Thoracic aorta (tissue), 2 donors: ENCODE results near the gene ASXL2. TPM values are rescaled to one million over a fixed set of nuclear protein-coding genes. Genes with fewer than 3 reads are reported as not detected.
"Not testable (repeated sequence)": the region's sequence is repeated elsewhere in the genome, so short reads cannot be mapped to it uniquely, and the experiment has no call there.

ENCODE experiments used
- ATAC-seq: fragments of 150-250 bp; one replicate; pipeline ENCODE4 v1.8.0; 2017; ENCODE audit warnings: low read depth; ENCODE audit not compliant: insufficient number of reproducible peaks, low FRiP score
- DNase-seq: peaks from one replicate; pipeline ENCODE4 v3.0.0-alpha.2; 2020; ENCODE audit warnings: low spot score
- H3K27ac ChIP-seq, 2 donors: fragments of 200-600 bp; sonication (generic); 1 replicate in 1 of 2; 2 replicates in 1 of 2; pipeline ENCODE4 v1.5.1; 2016; ENCODE audit warnings: mild to moderate bottlenecking in 2 of 2, moderate library complexity in 2 of 2
- H3K27me3 ChIP-seq: fragments of 200-600 bp; sonication (generic); replicated peaks from 2 replicates; pipeline ENCODE4 v1.6.0; 2016; ENCODE audit warnings: mild to moderate bottlenecking; ENCODE audit not compliant: insufficient read depth
- H3K36me3 ChIP-seq: fragments of 200-600 bp; sonication (generic); one replicate; pipeline ENCODE4 v1.5.1; 2016
- H3K4me1 ChIP-seq, 2 donors: fragments of 200-600 bp; sonication (generic); 1 replicate in 1 of 2; 2 replicates in 1 of 2; pipeline versions ENCODE4 v1.5.1 to v1.6.0; 2016; ENCODE audit warnings: low read depth in 2 of 2, mild to moderate bottlenecking in 1 of 2; ENCODE audit not compliant: control insufficient read depth in 1 of 2
- H3K4me3 ChIP-seq: fragments of 200-600 bp; sonication (generic); 2 replicates; pipeline ENCODE4 v1.5.1; 2016; ENCODE audit warnings: mild to moderate bottlenecking
- H3K9me3 ChIP-seq: fragments of 200-600 bp; sonication (generic); 2 replicates; pipeline ENCODE4 v1.5.1; 2016
- total RNA-seq, 2 donors: library from RNA; depleted of rRNA; stranded (reverse); fragments of >200 nt; gene quantifications; one replicate each; pipeline versions ENCODE4 v1.1.0 to v1.2.3, GENCODE V29; 2016
- TF ChIP-seq, protein P1 (sequence below): fragments of 200-600 bp; sonication (generic); IDR thresholded peaks from one replicate; pipeline ENCODE4 v1.5.1; 2019; ENCODE audit warnings: antibody characterized with exemption

The ASXL2 gene
- total RNA-seq, 2 donors from 2014 or later, result 14.5 to 15.6 TPM

DNA sequence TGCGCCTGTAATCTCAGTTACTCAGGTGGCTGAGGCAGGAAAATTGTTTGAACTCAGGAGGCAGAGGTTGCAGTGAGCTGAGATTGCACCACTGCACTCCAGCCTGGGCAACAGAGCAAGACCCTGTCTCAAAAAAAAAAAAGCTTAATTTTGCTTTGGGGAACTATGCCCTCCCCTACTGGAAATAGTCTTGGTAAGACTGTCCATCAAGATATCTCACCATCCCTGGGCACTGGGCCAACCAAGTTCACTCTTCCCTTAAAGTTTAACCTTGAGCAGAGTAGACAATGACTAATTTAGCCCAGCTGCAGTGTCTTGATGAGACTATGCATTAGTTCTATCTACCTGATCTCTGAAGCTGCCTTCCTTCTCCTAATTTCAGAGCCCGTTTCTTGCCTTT, 44.7 kb downstream of the ASXL2 start:
- ATAC-seq (no peak), DNase-seq (no peak)
- H3K4me1 ChIP-seq, result no peaks in the 10 kb centered on the region
- H3K27me3 ChIP-seq, result no peaks in the 10 kb centered on the region
- H3K9me3 ChIP-seq, result peaks cover 3% of the 10 kb centered on the region
- H3K4me3 ChIP-seq, result no peak overlapping the region
- no peak overlapping the region for H3K27ac ChIP-seq
- TF ChIP-seq, protein P1, sequence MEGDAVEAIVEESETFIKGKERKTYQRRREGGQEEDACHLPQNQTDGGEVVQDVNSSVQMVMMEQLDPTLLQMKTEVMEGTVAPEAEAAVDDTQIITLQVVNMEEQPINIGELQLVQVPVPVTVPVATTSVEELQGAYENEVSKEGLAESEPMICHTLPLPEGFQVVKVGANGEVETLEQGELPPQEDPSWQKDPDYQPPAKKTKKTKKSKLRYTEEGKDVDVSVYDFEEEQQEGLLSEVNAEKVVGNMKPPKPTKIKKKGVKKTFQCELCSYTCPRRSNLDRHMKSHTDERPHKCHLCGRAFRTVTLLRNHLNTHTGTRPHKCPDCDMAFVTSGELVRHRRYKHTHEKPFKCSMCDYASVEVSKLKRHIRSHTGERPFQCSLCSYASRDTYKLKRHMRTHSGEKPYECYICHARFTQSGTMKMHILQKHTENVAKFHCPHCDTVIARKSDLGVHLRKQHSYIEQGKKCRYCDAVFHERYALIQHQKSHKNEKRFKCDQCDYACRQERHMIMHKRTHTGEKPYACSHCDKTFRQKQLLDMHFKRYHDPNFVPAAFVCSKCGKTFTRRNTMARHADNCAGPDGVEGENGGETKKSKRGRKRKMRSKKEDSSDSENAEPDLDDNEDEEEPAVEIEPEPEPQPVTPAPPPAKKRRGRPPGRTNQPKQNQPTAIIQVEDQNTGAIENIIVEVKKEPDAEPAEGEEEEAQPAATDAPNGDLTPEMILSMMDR, result no peak
- H3K36me3 ChIP-seq, result peaks cover 7% of the 10 kb centered on the region

DNA sequence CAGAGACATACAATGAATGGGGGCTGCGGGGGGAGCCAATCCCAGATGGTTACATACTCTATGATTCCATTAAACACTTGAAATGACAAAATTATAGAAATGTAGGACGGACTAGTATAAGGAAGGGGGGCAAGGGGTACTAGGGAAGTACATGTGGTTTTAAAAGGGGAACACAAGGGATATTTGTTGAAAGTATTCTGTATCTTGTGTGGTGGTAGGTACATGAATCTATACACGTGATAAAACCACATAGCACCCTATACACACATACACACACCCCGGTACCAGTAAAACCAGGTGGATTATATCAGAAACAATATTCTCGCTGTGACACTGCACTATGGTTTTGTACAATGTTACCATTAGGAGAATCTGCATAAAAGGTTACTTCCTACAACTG, 45.4 kb downstream of the ASXL2 start:
- Histone ChIP-seq H3K4me3 (no peak overlapping the region), H3K27ac (no peak overlapping the region), H3K36me3 (peaks cover 7% of the 10 kb centered on the region), H3K9me3 (peaks cover 3% of the 10 kb centered on the region), H3K27me3 (no peaks in the 10 kb centered on the region), H3K4me1 (no peaks in the 10 kb centered on the region)
- no peak for DNase-seq
- ATAC-seq, result no peak
- TF ChIP-seq, protein P1, result no peak

DNA sequence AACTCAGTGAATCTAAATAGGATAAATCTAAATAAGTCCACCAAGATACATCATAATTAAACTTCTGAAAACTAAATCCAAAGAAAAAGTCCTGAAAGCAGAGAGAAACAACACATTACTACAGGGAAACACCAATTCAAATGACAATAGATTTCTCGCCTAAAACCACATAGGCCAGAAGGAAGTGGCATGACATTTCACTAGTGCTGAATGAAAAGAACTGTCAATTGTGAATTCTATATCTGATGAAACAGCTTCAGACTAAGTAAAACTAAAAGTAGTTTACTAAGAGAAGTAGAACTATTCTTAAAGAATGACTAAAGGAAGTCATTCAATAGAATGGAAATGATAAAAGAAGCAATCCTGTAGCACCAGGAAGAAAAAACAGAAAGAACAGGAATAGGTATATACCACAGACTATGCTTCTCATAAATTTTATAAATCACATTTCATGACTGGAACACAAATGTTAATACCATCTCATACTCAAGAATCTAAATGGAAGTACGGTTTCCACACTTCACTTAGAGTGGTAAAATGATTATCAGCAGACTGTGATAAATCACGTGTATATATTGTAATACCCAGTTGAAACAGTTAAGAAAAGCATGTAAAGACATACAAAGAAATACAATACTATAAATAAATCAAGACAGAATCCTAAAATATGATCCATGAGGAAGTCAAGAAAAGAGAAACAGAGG, 46.4 kb downstream of the ASXL2 start:
- TF ChIP-seq, protein P1, result no peak
- no peaks in the 10 kb centered on the region for H3K4me1 ChIP-seq
- DNase-seq (no peak), ATAC-seq (no peak)
- H3K27ac ChIP-seq, result no peak overlapping the region
- H3K27me3 ChIP-seq, result no peaks in the 10 kb centered on the region
- H3K9me3 ChIP-seq, result peaks cover 3% of the 10 kb centered on the region
- peaks cover 7% of the 10 kb centered on the region for H3K36me3 ChIP-seq
- H3K4me3 ChIP-seq, result no peak overlapping the region

DNA sequence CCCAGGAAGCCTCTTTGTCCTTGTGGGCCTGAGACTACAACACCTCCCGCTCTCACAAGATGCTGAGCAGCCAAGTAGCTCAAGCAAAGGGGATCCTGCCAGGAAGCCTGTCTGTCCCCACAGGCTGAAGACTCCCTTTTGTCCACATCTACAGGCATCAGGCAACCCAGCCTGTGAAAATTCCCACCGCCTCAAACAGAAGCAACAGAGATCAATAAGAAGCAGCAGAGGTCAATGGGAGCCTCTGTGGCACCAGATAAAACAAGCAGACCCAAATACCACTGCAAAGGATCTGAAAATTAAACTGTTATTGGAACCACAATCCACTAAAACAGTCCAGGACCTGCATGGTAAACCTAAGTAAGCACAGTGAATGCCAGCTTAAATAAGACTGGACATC, 48.5 kb downstream of the ASXL2 start:
- no peak for DNase-seq
- Histone ChIP-seq H3K27me3 (no peaks in the 10 kb centered on the region), H3K27ac (no peak overlapping the region), H3K4me1 (no peaks in the 10 kb centered on the region), H3K9me3 (peaks cover 3% of the 10 kb centered on the region), H3K36me3 (peaks cover 7% of the 10 kb centered on the region), H3K4me3 (no peak overlapping the region)
- no peak for ATAC-seq
- TF ChIP-seq, protein P1, result no peak

DNA sequence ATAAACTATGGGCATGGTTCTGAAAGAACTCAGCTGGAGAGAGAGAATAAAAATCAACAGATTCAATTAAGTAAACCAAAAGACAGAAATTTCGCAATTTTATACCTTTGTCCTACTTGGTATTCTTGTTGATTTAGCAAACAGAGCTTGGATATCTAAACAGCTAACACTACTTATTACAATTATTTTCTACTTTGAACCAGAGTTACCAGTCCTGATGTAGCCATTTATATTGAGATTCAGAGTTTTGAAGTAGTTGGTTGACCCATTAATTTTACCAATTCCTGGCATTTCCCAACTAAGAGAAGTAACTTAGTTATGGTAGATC, 48.9 kb downstream of the ASXL2 start:
- Histone ChIP-seq H3K4me3 (no peak overlapping the region), H3K36me3 (peaks cover 7% of the 10 kb centered on the region), H3K27me3 (no peaks in the 10 kb centered on the region), H3K4me1 (no peaks in the 10 kb centered on the region), H3K9me3 (peaks cover 3% of the 10 kb centered on the region), H3K27ac (no peak overlapping the region)
- ATAC-seq (no peak), DNase-seq (no peak)
- TF ChIP-seq, protein P1, result no peak

DNA sequence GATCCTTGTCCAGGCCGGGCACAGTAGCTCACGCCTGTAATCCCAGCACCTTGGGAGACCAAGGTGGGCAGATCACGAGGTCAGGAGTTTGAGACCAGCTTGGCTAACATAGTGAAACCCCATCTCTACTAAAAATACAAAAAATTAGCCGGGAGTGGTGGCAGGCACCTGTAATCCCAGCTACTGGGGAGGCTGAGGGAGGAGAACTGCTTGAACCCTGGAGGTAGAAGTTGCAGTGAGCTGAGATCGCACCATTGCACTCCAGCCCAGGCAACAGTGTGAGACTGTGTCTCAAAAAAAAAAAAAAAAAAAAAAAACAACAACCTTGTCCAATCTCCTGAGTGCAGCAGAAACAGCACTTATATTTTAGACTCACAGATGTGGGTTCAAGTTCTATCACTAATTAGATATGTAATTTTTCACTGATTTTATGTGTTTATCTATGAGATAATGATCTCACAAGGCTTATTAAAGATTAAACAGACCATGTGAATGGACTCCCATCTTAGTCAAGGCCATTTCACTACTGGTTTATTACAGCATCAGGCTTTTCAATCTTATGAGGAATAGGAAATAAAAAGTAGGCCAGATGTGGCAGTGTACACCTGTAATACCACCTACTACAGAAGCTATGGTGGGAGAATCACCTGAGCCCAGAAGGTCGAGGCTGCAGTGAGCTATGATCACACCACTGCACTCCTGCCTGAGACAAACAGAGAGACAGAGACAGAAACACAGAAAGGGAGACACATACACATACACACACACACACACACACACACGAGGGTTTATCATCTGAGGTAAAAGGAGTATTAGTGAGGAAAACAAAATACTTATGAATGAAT, 49.5 kb downstream of the ASXL2 start:
- ATAC-seq, H3K27me3 ChIP-seq, H3K27ac ChIP-seq, H3K9me3 ChIP-seq, H3K4me1 ChIP-seq, H3K36me3 ChIP-seq, H3K4me3 ChIP-seq, DNase-seq: not testable (repeated sequence)
